SK-N-MC (cell line): ENCODE data around the gene ZNF385B.

Experiments
- EZH2 ChIP-seq: fragments of 200-600 bp; sonication (generic); IDR thresholded peaks from one replicate; pipeline ENCODE4 v1.6.1; 2017; ENCODE audit warnings: antibody characterized with exemption
- FOXP2 ChIP-seq: optimal IDR thresholded peaks from 2 replicates; pipeline ENCODE3; 2011; ENCODE audit warnings: mild to moderate bottlenecking, moderate library complexity; ENCODE audit not compliant: insufficient read depth; ENCODE audit errors: extremely low read length, control extremely low read depth
- POLR2AphosphoS5 ChIP-seq: IDR thresholded peaks from 2 replicates; pipeline ENCODE4 v1.6.1; 2012; ENCODE audit warnings: mild to moderate bottlenecking, low read depth, low read length, borderline replicate concordance

- TF ChIP-seq POLR2AphosphoS5 (no peak), EZH2 (no peak), FOXP2 (no peak)
Observed at GRCh38 chr2:179814050-179814449, 47.4 kb downstream of the ZNF385B start.
